ENCODE results near the gene MYO1D. TPM values are rescaled to one million over a fixed set of nuclear protein-coding genes. Genes with fewer than 3 reads are reported as not detected.
A peak's percentile ranks its signal among the peaks of the same experiment; 100 is the strongest.
"Not testable (repeated sequence)": the region's sequence is repeated elsewhere in the genome, so short reads cannot be mapped to it uniquely, and the experiment has no call there.

The MYO1D gene
- total RNA-seq, 1 donor from 2014 or later = 28.3 TPM

DNA sequence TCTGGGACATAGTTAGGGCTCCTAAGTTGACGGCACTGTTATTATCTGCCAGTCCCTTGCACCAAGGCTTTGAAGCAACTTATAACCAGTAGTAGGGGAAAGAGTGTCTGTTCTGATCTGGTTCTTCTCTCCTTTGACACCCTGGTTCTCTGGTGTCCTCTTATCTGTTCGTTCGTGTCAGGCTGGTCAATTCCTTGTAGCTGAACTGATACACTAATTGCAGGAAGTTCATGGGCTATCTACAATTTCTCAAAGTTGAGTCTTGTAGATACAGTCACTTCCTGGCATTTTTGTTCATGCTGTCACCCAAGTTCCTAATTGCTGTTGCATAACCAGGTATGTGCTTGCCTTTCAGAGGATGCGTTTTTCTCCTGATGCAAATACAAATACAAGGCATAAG is 17.3 kb upstream of the MYO1D start:
- DNase-seq (ENCODE audit: low read depth) = no peak

DNA sequence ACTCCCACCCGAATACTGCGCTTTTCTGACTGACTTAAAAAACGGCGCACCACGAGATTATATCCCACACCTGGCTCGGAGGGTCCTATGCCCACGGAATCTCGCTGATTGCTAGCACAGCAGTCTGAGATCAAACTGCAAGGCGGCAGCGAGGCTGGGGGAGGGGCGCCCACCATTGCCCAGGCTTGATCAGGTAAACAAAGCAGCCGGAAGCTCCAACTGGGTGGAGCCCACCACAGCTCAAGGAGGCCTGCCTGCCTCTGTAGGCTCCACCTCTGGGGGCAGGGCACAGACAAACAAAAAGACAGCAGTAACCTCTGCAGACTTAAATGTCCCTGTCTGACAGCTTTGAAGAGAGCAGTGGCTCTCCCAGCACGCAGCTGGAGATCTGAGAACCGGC is 10.5 kb upstream of the MYO1D start:
- DNase-seq (ENCODE audit: low read depth) = not testable (repeated sequence)

DNA sequence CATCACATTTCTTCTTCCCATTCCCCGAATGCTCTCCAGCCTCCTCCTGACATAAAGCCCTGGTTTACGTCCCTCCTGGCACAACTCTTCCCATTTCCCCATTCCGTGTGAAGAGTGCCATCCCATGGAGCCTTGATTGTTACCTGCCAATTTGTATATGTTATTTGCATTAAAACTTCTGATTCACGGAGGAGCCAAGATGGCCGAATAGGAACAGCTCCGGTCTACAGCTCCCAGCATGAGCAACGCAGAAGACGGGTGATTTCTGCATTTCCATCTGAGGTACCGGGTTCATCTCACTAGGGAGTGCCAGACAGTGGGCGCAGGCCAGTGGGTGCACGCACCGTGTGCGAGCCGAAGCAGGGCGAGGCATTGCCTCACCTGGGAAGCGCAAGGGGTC is 10.0 kb upstream of the MYO1D start:
- DNase-seq (ENCODE audit: low read depth) = not testable (repeated sequence)

DNA sequence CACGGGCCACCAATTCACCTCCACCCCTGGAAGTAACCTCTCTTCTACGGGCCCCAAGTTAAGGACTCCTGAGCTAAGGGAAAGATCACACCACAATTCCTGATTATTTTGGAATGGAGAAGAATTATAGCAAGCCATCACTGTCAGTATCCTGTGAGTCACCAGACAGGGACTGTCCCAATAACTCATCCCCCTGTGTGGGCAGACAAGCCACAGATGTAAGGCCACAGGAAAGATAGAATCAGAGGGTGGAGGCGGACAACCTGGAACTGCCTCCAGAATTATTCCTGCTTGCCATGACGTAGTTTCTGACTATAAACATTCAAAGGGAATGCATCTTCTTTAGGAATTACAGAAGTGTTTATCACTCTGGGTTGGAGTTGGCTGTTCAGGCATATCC is 5.8 kb upstream of the MYO1D start:
- no peak for DNase-seq (ENCODE audit: low read depth)

DNA sequence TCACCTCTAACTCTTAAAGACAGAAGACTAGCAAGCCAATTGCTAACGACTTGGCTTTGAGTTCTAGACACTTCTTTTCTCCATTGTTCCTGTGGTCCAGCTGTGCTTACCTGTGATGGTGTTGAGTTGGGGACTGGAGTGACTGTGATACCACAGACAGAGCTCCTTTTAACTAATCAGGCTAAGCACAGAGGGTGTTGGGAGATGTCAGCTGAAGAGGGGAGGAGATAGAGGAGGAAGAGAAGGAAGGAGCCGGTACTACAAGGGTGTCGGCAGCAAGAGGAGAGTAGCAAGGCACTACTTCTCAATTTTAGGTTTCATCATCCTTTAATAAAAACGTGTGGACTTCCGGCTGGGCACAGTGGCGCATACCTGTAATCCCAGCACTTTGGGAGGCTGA is 5.1 kb upstream of the MYO1D start:
- no peak for DNase-seq (ENCODE audit: low read depth)

DNA sequence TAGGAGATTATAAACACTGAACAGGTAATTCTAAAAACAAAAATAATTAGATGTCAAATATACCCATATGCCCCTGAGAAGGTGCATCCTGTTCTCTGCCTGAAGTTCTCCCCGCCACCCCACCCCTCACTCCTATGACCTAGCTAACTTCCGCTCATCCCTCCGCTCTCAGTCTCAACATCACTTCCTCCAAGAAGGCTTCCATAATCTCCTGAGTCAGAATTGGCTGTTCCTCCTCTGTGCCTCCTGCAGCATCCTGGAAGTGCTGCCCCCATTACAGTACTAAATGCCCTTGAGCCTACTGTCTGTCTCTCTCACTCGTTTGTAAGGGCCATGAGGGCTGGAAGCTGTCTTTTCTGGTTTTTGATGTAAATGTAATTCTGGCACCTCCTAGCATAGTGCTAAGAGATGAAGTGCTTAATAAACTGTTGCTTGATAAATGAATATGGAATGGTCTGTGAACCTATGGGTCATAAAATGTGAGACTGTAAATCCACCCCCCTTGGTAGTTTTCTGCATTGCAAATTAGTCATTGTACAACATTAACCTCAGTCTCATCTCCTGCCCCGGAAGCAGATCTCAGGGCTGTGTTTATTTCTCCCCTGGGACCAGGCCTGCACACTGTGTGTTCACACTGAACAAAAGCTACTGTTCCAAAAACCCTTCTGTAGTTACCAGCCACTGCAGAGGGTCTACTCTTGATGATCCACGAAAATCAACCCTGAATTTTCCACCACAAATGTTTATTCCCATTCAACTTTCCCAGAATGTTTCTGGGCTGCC is 3.9 kb upstream of the MYO1D start:
- DNase-seq (ENCODE audit: low read depth) = no peak

DNA sequence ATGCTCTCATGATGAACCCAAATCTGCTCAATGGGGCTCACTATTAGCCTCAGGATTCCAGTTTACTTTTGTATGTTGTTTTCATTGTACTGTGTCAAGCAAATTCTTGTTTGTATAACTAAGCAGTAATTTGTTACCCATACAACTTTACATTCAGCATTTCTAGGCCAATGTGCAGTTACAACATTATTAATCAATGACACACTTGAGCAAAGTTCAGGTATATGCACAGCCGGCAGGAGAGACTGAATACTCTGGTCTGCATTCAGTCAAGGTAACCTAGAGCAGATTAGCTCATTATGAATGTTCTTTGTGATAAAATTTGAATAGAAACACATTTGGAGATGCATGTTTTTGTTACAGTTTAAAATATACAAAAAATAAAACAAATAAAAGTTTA is 2.2 kb upstream of the MYO1D start:
- no peak for DNase-seq (ENCODE audit: low read depth)

DNA sequence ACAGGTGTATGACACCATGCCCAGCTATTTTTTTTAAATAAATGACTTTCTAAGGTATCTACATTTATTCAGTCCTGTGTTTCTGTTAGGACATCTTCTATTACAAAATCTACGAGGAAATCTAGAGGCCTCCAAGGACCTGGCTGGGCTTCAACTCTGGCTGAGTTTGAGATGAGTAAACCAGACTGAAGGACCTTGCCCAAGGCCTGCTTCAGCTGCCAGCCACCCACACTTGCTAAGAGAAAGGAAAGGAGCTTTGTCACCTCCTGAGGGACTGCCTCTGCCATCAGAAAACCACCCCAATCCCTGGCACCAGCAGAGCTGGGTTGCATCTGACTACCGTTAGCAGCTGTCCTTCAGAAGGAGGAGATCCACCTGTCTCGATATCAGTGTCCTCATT is 1.3 kb upstream of the MYO1D start:
- DNase-seq (ENCODE audit: low read depth) = no peak

DNA sequence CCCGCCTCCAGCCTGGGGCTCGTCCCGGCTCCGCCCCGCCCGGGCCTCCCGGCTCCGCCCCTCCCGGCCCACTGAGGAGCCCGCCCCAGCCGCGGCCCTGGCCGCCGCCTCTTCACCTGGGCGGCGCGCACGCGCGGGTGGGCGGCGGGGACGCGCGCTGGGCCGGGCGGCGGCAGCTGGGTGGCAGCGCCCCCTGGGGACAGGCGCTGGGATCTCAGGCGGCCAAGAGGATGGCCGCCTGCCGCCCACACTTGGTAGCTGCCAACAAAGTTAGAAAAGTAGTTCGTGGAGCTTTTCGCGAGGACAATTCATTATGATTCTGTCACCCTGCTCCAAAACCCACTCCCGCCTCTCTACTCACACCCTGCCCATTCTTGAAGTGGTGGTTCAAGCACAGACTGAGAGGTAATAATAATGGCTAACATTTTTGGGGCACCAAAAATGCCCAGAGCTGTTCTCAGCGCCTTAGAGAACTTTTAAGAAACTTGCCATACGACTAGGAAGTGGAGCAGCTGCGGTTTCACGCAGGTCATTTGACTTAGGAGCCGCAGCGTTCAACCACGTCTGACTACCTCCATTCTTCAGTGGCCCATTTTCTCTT is 340 bp upstream of the MYO1D start:
- peak; percentile 44 for DNase-seq (ENCODE audit: low read depth)

DNA sequence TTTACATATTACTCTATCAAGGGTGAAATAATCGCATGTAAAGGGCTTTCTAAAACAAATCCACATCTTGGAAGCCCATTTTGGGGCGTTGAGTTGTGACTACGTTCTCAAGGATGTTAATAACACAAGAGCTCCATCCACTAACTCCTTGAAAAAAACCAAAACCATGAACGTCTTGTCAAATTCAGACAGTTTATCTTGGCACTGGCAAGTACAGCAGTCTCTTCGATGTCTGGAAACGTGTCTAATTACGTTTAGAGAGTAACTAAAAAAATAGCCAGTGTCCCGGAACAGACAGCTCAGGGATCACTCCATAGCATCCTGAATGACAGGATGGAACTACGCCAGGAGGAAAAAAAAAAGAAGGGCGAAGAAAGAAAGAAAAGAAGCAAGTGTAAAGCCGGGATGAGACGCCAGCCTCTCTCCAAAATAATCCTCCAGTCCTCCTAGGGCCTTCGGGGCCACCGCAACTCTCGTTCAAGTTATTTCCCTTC is 954 bp downstream of the MYO1D start:
- DNase-seq (ENCODE audit: low read depth) = no peak

DNA sequence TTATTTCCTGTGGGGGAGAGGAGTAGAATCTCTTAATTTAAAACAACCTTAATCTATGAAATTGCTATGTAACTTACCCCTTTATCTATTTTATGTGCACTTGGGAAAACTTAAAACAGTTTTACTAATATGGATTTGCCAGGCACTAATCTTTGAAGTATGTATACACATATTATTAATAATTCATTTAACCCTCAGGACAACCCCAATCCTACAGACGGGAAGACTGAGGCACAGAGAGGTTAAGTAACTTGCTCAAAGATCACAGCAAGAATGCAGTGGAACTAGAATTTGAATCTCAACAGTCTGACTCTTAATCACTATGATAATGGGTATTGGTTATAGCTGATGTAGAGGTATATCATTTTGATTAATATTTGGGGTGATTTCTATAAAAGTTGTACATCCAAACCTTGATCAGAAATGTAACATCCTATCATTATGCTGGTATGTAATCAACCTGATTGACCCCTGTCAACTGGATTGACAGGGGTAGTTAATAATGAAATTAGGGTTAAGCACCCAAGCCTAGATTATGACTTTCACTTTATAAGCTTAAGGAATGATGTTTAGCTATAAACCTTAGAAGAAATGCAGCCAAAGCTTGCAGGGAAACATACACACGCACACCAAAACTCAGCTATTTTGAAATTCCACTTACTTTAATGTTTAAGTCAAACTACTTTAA is 1.6 kb downstream of the MYO1D start:
- DNase-seq (ENCODE audit: low read depth) = no peak

DNA sequence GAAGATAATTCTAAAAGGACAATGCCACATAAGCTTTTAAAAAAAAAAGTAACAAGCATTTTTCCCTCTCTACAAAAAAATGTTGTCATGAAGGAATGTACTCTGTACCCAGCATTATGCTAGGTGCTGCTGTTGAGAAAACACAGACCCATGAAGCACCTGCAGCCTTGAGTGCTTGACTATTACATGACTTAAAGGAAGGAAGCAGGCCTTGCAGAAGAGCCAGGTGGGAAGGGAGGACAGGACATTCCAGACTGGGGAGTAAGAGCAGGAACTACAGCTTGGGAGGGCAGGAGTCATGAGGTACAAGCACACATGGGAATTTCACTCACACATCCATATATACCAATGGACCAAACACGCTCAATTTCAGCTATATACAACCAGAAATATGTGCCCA is 3.8 kb downstream of the MYO1D start:
- DNase-seq (ENCODE audit: low read depth) = no peak

DNA sequence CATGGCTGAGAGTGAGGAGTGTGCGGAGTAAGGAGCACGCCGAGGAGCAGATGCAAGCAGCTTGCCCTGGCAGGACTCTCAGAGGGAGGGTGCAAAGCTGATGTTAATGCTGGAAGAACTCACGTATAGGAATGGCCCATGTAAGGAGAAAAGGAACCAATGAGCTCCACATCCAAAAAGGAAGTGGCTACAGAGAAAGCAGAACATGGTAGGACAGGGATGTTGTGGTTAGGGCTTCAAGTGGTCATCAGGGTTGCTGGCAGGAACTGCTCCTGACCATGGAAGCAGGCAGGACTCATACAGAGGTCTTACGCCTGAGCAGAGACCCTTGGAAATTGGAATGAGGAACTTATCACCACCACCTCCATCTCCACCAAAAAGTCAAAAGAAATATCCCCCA is 5.2 kb downstream of the MYO1D start:
- DNase-seq (ENCODE audit: low read depth) = no peak

DNA sequence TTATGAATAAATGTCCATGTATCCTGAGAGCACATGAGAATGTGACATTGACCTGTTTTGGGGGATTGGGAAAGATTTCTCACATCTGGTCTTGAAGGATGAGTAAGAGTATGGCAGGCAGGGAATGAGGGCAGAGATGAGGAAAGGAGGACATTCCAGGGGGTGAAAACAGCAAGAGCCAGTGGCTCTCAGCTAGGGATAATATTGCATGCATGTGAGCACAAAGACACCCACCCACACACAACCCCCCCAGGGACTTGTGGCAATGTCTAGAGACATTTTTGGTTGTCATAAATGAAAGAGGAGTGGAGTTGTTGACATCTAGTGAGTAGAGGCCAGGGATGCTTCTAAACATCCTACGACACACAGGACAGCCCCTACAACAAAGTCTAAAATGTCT is 6.0 kb downstream of the MYO1D start:
- no peak for DNase-seq (ENCODE audit: low read depth)

DNA sequence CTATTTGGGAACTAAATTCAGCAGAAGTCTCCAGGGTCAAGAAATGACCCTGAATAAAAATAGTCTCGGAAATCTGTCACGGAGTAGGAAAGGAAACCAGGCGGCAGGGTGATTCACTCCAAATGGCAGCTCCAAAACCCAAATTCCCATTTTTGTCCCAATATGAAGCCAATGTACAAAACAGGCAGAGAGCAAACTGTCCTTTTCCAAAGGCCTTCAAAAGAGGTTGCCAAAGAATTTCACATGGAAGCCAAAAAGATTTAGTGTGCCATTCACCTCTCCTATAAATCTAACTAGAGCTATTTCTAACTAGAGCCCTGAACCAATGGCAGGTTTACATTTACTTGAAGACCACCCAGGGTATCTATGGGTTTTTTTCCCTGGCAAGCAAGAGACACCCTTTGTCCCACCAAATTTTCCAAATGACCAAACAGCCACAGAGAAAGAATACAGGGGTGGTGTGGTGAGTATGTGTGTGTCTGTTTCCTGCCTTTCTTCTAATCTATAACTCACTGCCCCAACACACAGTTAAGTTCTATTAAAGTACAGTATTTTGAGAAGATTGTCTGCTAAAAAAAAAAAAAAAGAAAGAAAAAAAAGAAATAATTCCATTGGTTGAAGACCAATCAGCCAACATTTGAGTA is 6.8 kb downstream of the MYO1D start:
- DNase-seq (ENCODE audit: low read depth) = no peak

DNA sequence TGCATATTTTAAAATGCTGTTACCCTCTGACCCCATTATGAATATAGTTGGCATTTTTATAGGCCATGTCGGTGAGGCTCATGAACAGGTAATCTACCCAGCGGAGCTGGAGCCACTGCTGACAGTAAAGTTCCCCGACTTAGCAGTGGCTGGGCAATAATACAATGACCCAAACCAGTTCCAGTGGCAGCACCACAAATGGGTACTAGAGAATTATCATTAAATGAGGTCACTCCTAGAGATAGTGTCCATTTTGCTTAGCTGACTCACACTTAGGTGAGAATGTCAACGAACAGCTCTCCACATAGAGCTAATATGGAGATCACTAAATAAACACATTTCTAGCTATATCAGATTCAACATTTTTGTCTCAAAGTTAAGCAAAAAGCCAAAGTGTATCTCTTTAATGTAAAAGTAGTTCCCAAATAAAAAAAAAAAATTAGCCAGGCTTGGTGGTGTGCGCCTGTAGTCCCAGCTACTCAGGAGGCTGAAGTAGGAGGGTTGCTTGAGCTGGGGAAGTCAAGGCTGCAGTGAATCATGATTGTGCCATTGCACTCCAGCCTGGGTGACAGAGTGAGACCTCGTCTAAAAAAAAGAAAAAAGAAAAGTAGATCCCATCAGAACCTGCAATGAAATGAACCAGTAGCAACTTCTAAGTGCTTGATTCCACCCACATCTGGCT is 7.4 kb downstream of the MYO1D start:
- no peak for DNase-seq (ENCODE audit: low read depth)

DNA sequence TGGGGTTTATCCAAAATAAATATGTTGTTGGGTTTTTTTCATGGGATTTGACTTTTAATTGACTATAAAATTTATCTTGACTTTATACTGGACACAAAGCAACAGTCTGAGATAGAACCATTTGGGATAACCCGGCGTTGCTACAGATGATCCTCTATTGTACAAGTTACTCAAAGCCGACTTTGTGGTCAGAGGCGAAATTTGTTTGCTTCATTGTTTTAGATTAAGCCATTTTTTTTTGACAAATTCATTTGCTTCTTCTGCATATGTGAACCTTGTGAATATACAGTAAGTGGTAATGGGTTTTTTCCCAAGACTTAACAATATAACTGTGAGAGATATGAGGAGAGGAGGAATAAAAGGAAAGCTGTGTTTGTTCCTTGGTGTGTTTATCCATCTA is 11.8 kb downstream of the MYO1D start:
- DNase-seq (ENCODE audit: low read depth) = no peak

DNA sequence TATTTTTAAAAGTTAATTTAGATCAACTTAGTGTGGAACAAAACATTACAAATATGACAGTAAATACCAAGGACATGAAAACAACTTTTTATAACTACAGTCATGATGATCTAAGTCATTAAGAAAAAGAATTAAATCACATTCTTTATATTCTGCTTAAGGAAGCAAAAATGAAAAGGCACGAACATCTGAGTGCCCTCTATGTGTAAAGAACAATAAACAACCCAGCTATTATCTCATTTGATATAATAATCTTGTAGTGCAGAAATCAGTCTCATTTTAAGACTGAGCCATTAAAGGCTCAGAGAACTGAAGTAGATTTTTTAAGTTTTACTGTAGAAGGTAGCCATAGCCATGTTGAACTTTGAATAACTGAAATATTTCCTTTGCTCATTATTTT is 13.4 kb downstream of the MYO1D start:
- DNase-seq (ENCODE audit: low read depth) = no peak

DNA sequence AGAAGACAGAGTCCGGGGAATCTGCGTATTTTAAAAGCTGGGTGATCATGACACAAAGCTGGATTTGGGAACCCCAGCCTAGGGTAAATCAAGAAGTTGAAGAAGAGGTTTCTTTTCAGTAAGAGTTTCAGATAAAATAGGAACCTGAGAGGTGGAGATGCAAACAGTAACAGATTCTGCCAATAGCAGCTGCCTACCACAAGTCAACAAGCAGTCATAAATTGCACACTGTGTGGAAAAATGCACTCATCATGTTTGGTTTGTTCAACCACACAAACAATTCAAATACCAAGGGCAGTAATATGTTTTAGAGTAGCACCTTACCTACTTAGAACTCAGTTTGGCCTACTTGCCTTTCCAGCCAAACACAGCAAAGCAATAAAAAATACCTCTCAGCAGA is 14.0 kb downstream of the MYO1D start:
- DNase-seq (ENCODE audit: low read depth) = no peak

DNA sequence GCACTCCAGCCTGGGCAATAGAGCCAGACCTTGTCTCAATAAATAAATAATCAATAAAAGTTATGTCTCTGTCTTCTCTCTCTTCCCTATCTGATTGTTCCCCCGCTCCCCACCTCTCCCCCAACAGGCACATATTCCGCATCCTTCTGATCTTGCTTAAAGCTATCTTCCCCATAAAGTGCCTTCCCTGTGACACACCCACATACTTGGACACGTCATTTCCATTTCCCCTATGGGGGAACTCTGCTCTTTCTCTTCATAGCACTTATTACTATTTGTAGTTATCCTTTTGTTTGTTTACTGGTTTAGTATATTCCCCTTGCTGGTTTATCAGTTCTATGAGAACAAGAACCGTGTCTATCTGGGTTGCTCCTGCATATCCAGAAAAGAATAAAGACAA is 14.9 kb downstream of the MYO1D start:
- DNase-seq (ENCODE audit: low read depth) = no peak

DNA sequence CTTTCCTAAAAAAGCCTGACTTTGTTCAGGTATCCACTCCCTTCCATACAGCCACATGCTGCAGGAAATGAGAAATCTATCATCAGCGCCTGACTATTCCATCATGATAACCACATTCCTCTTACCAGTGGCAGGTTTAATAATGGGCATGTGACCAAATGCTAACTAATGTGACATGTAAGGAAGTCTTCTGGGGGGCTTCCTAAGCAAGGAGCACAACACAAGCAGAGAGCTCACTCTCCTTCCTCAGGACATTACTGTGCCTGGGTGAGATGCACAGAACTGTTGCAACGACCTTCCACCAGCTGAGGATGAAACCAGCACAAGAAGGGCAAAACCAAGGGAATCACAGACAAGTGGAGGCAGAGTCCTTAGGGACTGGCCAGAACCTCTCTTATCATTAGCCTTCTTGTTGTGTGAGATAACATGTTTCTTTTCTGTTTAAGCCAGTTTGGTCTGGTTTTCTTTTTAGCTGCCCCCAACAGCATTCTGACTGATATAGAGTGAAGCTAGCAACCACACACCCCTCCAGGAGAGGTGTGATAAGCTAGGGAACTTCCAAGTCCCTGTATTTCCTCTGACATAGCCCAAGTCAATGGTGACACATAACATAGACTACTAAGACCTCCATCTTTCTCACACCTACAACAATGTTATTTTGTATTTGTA is 16.9 kb downstream of the MYO1D start:
- no peak for DNase-seq (ENCODE audit: low read depth)

Data from renal cortical epithelial cell (primary cell).